T-helper 1 cell treated with Interleukin-12 subunit alpha and Interleukin-12 subunit beta and Interleukin-4 antibody, amounts not matched to agents 30 μg/mL and 1 μg/mL, for 36 hours (primary cell): ENCODE results near the gene PADI4.

Source experiments
- H3K27ac Mint-ChIP-seq: one replicate; pipeline ENCODE4 v1.8.0; 2021; ENCODE audit warnings: mild to moderate bottlenecking, mixed read lengths
- H3K27me3 Mint-ChIP-seq: one replicate; pipeline ENCODE4 v1.8.0; 2021; ENCODE audit warnings: low read depth, mixed read lengths
- H3K36me3 Mint-ChIP-seq: one replicate; pipeline ENCODE4 v1.8.0; 2021; ENCODE audit warnings: low read depth, mixed read lengths
- H3K4me1 Mint-ChIP-seq: one replicate; pipeline ENCODE4 v1.8.0; 2021; ENCODE audit warnings: low read depth, mixed read lengths
- H3K4me3 Mint-ChIP-seq: one replicate; pipeline ENCODE4 v1.8.0; 2021; ENCODE audit warnings: mild to moderate bottlenecking, moderate library complexity, mixed read lengths
- H3K9me3 Mint-ChIP-seq: one replicate; pipeline ENCODE4 v1.8.0; 2021; ENCODE audit warnings: mixed read lengths

The PADI4 gene

GRCh38 chr1:17360272-17360956 lies 52.4 kb downstream of the PADI4 start:
- no peak overlapping the region for H3K27ac Mint-ChIP-seq
- no peaks in the 10 kb centered on the region for H3K36me3 Mint-ChIP-seq
- H3K9me3 Mint-ChIP-seq: no peaks in the 10 kb centered on the region
- no peak overlapping the region for H3K4me3 Mint-ChIP-seq
- H3K27me3 Mint-ChIP-seq: peaks cover 3% of the 10 kb centered on the region
- peaks cover 5% of the 10 kb centered on the region for H3K4me1 Mint-ChIP-seq

GRCh38 chr1:17361687-17362086 lies 53.7 kb downstream of the PADI4 start:
- Mint-ChIP-seq H3K27me3 (peaks cover 6% of the 10 kb centered on the region), H3K4me3 (no peak overlapping the region), H3K36me3 (no peaks in the 10 kb centered on the region), H3K9me3 (no peaks in the 10 kb centered on the region), H3K27ac (no peak overlapping the region), H3K4me1 (peaks cover under 1% of the 10 kb centered on the region)

- Mint-ChIP-seq H3K27ac (no peak overlapping the region), H3K36me3 (no peaks in the 10 kb centered on the region)
These were observed 55.4 kb downstream of the PADI4 start for GRCh38 chr1:17363351-17363750.

GRCh38 chr1:17363771-17364170 lies 55.8 kb downstream of the PADI4 start:
- Mint-ChIP-seq H3K36me3 (no peaks in the 10 kb centered on the region), H3K9me3 (no peaks in the 10 kb centered on the region), H3K27me3 (peaks cover 6% of the 10 kb centered on the region), H3K27ac (no peak overlapping the region), H3K4me1 (no peaks in the 10 kb centered on the region), H3K4me3 (no peak overlapping the region)

More at GRCh38 chr1:17363351-17363750, 55.4 kb downstream of the PADI4 start:
- no peaks in the 10 kb centered on the region for H3K9me3 Mint-ChIP-seq
- no peaks in the 10 kb centered on the region for H3K4me1 Mint-ChIP-seq
- peaks cover 6% of the 10 kb centered on the region for H3K27me3 Mint-ChIP-seq
- no peak overlapping the region for H3K4me3 Mint-ChIP-seq

GRCh38 chr1:17365293-17365692 lies 57.3 kb downstream of the PADI4 start:
- peaks cover 6% of the 10 kb centered on the region for H3K27me3 Mint-ChIP-seq
- no peaks in the 10 kb centered on the region for H3K36me3 Mint-ChIP-seq
- H3K4me3 Mint-ChIP-seq: no peak overlapping the region
- no peak overlapping the region for H3K27ac Mint-ChIP-seq
- no peaks in the 10 kb centered on the region for H3K4me1 Mint-ChIP-seq
- H3K9me3 Mint-ChIP-seq: no peaks in the 10 kb centered on the region

- Mint-ChIP-seq H3K36me3 (no peaks in the 10 kb centered on the region), H3K27me3 (peaks cover 3% of the 10 kb centered on the region), H3K4me1 (no peaks in the 10 kb centered on the region), H3K9me3 (no peaks in the 10 kb centered on the region), H3K27ac (no peak overlapping the region), H3K4me3 (no peak overlapping the region)
These were observed 61.5 kb downstream of the PADI4 start for GRCh38 chr1:17369466-17369865.

GRCh38 chr1:17370618-17371017 lies 62.6 kb downstream of the PADI4 start:
- Mint-ChIP-seq H3K4me1 (no peaks in the 10 kb centered on the region), H3K4me3 (no peak overlapping the region), H3K36me3 (no peaks in the 10 kb centered on the region), H3K27me3 (peaks cover 3% of the 10 kb centered on the region), H3K27ac (no peak overlapping the region), H3K9me3 (no peaks in the 10 kb centered on the region)

GRCh38 chr1:17371896-17372295 lies 63.9 kb downstream of the PADI4 start, which contains the start of gene PADI6:
TSS of gene PADI6 (plus strand) at chr1:17372196. CDS start at chr1:17372246, 50 bp downstream.
- H3K27me3 Mint-ChIP-seq: no peaks in the 10 kb centered on the region
- no peak within 1 kb of the TSS for H3K27ac Mint-ChIP-seq
- H3K36me3 Mint-ChIP-seq: no peaks in the 10 kb centered on the region
- no peak within 1 kb of the TSS for H3K4me3 Mint-ChIP-seq
- no peaks in the 10 kb centered on the region for H3K9me3 Mint-ChIP-seq
- no peaks in the 10 kb centered on the region for H3K4me1 Mint-ChIP-seq

GRCh38 chr1:17372955-17373354 lies 65.0 kb downstream of the PADI4 start:
- H3K36me3 Mint-ChIP-seq: no peaks in the 10 kb centered on the region

GRCh38 chr1:17375651-17376050 lies 67.7 kb downstream of the PADI4 start:
- H3K9me3 Mint-ChIP-seq: no peaks in the 10 kb centered on the region
- H3K4me1 Mint-ChIP-seq: no peaks in the 10 kb centered on the region
- no peaks in the 10 kb centered on the region for H3K27me3 Mint-ChIP-seq

More at GRCh38 chr1:17372955-17373354, 65.0 kb downstream of the PADI4 start:
- Mint-ChIP-seq H3K9me3 (no peaks in the 10 kb centered on the region), H3K4me1 (no peaks in the 10 kb centered on the region), H3K4me3 (no peak overlapping the region), H3K27ac (no peak overlapping the region), H3K27me3 (no peaks in the 10 kb centered on the region)

GRCh38 chr1:17377325-17377953 lies 69.4 kb downstream of the PADI4 start:
- Mint-ChIP-seq H3K36me3 (no peaks in the 10 kb centered on the region), H3K27me3 (no peaks in the 10 kb centered on the region), H3K9me3 (no peaks in the 10 kb centered on the region), H3K4me3 (no peak overlapping the region), H3K4me1 (no peaks in the 10 kb centered on the region), H3K27ac (no peak overlapping the region)

More at GRCh38 chr1:17375651-17376050, 67.7 kb downstream of the PADI4 start:
- Mint-ChIP-seq H3K27ac (no peak overlapping the region), H3K36me3 (no peaks in the 10 kb centered on the region), H3K4me3 (no peak overlapping the region)

GRCh38 chr1:17381161-17381560 lies 73.2 kb downstream of the PADI4 start:
- no peak overlapping the region for H3K27ac Mint-ChIP-seq
- H3K4me3 Mint-ChIP-seq: no peak overlapping the region
- H3K4me1 Mint-ChIP-seq: no peaks in the 10 kb centered on the region
- H3K36me3 Mint-ChIP-seq: no peaks in the 10 kb centered on the region
- H3K27me3 Mint-ChIP-seq: no peaks in the 10 kb centered on the region
- H3K9me3 Mint-ChIP-seq: no peaks in the 10 kb centered on the region

GRCh38 chr1:17392199-17392740 lies 84.3 kb downstream of the PADI4 start:
- Mint-ChIP-seq H3K27ac (no peak overlapping the region), H3K27me3 (peaks cover 3% of the 10 kb centered on the region), H3K4me3 (no peak overlapping the region), H3K36me3 (no peaks in the 10 kb centered on the region), H3K4me1 (peaks cover 7% of the 10 kb centered on the region), H3K9me3 (no peaks in the 10 kb centered on the region)

GRCh38 chr1:17393230-17393629 lies 85.2 kb downstream of the PADI4 start:
- no peaks in the 10 kb centered on the region for H3K36me3 Mint-ChIP-seq
- peaks cover 7% of the 10 kb centered on the region for H3K4me1 Mint-ChIP-seq
- no peak overlapping the region for H3K27ac Mint-ChIP-seq
- H3K27me3 Mint-ChIP-seq: peaks cover 3% of the 10 kb centered on the region
- no peak overlapping the region for H3K4me3 Mint-ChIP-seq
- no peaks in the 10 kb centered on the region for H3K9me3 Mint-ChIP-seq
